ENCODE data around the gene MED13L. TPM values are rescaled to one million over a fixed set of nuclear protein-coding genes. Genes with fewer than 3 reads are reported as not detected.
A peak's percentile ranks its signal among the peaks of the same experiment; 100 is the strongest.
"Not testable (repeated sequence)": the region's sequence is repeated elsewhere in the genome, so short reads cannot be mapped to it uniquely, and the experiment has no call there.

MED13L gene
- total RNA-seq, 1 experiment from 2014 or later, result 20.1 TPM

DNA sequence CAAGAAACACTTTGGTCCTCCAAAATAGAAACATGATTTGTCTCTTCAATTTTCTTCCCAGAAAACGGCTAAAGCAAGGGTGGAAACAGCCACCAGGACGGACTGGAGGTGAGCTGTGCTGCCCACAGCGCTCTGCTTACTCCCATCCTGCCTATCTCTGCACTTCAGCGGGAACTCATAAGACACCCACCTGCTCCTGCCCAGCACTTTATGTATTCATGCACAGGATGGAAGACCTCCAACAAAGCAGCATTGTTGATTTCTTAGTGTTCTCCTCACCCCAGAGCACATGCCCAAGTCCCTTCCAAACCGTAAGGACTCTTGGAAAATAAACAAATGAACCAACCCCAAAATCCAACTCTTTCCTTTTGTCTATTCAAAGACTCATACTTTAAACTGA, 277.2 kb downstream of the MED13L start:
- in situ Hi-C loops (cut with HindIII; ENCODE audit: low pct_unique_long_range_greater_than_20kb, low sequenced_read_pairs), result no loop called here

DNA sequence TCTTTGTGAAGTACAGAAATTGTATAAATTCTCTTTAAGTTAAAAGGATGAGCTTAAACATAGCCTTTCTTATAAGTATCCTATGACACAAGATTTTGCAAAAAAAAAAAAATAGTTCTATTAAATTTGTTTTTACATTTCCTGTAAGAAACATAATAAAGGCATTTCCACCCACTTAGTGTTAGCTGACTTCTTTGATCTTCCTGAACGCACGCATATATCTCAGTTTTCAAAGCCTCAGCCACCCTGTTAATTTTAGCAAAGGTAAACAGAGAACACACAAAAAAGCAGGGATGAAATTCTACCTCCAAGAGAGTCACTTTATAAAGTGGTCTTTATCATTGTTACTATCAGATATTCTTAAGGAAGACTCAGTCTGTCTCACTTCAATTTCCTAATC, 277.9 kb downstream of the MED13L start:
- in situ Hi-C loops (cut with HindIII; ENCODE audit: low pct_unique_long_range_greater_than_20kb, low sequenced_read_pairs), result no loop called here
- no peak for DNase-seq (ENCODE audit: low read depth)

More for the DNA sequence above, 277.2 kb downstream of the MED13L start:
- no peak for DNase-seq (ENCODE audit: low read depth)

DNA sequence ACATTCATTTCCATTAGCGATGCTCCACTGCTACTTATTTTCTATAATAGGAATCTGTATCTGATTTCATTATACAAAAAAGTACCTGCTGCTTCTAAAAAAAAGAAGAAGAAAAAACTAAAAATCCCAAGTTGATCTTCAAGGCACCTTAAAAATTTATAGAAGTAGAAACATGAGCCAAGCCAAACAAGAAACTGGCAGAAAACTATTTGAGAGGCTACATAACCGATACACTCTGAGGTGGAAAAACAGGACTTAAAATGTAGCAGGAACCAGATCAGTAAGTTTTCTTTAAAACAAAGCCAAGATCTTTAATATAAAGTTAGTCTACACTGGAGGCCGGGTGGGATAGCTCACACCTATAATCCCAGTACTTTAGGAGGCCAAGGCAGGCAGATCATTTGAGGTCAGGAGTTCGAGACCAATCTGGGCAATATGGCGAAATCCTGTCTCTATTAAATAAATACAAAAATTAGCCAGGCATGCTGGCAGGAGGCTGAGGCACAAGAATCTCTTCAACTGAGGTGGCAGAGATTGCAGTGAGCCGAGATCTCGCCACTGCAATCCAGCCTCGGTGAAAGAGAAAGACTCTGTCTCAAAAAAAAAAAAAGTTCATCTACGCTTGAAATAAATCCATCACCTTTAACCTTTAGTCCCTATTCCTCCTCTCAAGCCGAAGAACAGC, 278.6 kb downstream of the MED13L start:
- DNase-seq (ENCODE audit: low read depth), result no peak
- in situ Hi-C loops (cut with HindIII; ENCODE audit: low pct_unique_long_range_greater_than_20kb, low sequenced_read_pairs), result no loop called here

DNA sequence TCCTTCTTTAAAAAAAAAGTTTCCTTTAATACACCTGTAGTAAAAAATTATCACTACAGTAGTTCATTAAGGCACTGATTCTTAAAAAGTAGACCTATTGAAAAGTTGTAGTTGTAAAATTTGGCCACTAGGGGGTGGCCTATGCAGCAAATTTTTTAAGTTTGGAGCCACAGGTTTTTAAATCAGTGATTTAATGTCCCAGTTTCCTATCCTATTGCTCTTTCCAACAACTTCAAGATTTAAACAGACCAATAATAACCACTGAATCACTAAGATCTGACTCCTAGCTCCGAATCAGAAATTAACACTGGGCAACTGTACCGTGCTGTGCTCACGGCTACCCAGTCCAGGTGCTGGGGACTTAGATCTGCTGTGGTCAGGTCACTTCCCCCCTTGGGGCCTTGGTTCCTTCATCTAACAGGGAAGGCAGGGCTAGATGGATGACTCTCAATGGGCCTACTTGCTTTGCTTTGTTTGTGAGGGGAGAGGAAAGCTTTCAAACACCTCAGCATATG, 279.3 kb downstream of the MED13L start:
- in situ Hi-C loops (cut with HindIII; ENCODE audit: low pct_unique_long_range_greater_than_20kb, low sequenced_read_pairs), result no loop called here
- DNase-seq (ENCODE audit: low read depth), result peak; percentile 22

DNA sequence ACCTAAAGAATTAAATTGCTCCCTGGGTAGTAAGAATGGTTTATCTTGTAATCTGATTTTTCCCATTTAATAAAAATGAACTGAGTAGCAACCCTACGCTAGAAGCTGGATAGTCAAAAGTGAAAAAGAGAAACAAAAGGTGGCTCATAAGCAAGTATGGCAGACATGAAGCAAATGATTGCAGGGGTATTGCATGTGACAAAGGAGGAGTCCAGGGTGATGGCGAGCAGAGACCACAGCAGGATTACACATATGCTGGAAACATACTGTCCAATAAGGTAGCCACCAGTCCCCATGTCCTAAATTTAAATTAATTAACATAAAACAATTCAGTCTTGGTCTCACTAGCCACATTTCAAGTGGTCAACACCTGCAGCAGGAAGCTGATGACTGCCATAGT, 283.8 kb downstream of the MED13L start:
- in situ Hi-C loops (cut with HindIII; ENCODE audit: low pct_unique_long_range_greater_than_20kb, low sequenced_read_pairs), result no loop called here
- no peak for DNase-seq (ENCODE audit: low read depth)

DNA sequence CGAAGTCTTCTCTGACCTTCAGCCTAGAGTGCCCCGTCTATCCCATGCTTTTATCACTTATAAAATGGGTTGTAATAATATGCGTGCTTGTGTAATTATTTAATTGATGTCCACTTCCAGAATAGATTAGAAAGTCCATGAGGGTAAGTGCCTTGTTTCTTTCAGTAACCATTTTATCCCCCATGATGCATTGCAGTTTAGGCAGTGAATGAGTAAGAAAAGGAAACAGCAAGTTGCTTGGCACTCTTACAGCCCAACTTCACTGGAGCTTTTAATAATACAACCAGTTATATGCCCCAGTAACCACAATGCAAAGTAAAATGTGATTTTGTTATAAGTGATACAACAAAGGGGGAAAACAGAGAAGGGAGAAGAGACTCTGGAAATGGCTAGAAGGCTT, 287.3 kb downstream of the MED13L start:
- no peak for DNase-seq (ENCODE audit: low read depth)
- in situ Hi-C loops (cut with HindIII; ENCODE audit: low pct_unique_long_range_greater_than_20kb, low sequenced_read_pairs), result no loop called here

DNA sequence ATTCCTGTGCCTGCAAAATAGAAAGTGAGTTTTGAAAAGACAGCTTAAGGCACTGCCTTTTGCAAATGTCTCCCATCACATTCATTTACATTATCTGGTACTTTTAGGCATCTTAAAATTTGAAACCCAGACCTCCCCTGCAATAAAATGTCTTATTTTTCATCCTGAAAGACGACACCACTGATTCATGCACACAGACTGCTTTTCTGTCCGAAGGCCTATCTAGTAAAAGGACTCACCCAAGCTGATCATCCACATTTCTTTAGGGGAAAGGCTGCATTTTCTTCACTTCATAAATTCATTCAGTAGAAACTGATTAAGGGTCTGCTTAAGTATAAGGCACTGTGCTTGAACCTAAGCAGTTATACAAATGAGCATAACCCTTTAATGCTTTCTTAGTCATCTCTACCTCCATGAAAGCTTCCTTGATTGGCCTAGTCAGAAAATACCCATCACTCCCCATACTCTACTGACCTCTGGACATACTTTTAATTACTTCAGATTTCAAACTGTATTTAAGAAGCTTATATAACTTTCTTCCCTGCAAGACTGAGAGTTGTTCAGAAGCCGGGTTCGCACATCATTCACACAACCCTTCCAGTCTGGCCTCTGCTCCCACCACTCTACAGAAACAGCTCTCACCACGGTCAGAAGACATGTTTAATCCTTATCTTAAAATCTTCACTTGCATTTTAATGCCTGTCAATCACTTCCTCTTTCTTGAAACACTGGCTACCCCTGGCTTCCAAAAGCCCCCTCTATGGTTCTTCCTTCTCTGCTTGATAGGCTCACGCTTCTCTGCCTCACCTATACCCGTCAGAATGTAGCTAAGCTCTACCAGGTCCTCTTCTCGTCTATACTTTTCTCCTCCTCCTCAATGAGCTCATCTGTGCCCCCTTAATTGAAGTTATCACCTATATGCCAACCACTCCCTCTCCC, 288.6 kb downstream of the MED13L start:
- DNase-seq (ENCODE audit: low read depth), result no peak
- in situ Hi-C loops (cut with HindIII; ENCODE audit: low pct_unique_long_range_greater_than_20kb, low sequenced_read_pairs), result no loop called here

DNA sequence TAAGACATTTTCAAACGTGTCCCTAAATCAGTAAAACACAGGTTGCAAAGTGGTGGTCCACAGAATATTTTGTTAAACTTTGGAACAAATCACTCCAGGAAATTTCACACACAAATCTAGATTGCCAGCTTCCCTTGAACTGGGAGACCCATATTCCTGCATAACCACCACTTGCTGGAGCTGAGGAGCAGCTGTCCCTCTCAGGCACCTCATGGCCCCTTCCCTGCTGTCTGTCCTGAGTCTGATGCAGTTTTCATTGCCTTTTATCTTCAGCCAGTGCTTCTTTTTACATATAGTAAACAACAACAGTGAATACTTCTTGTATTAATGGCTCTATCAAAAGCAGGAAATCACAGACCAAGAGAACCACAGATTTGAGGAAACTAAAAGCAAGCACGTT, 289.3 kb downstream of the MED13L start:
- in situ Hi-C loops (cut with HindIII; ENCODE audit: low pct_unique_long_range_greater_than_20kb, low sequenced_read_pairs), result no loop called here
- DNase-seq (ENCODE audit: low read depth), result no peak

DNA sequence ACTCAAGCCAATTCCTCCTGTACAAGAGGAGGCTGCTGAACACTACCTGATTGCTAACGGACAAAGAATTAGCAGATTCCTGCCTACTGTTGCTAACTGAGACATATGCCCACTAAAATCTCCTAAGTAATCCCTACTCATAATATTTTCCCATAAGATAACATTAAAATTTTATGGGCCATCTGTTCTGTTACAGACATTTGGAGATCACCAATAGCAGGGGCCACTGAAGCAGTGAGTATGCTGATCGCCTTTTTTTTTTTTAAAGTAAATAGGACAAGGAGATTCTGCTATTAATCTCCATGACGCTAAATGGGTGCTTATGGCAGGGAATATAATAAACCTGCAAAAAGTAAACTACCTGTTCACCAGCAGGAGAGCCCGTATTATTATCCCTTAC, 292.9 kb downstream of the MED13L start:
- in situ Hi-C loops (cut with HindIII; ENCODE audit: low pct_unique_long_range_greater_than_20kb, low sequenced_read_pairs), result no loop called here
- no peak for DNase-seq (ENCODE audit: low read depth)

DNA sequence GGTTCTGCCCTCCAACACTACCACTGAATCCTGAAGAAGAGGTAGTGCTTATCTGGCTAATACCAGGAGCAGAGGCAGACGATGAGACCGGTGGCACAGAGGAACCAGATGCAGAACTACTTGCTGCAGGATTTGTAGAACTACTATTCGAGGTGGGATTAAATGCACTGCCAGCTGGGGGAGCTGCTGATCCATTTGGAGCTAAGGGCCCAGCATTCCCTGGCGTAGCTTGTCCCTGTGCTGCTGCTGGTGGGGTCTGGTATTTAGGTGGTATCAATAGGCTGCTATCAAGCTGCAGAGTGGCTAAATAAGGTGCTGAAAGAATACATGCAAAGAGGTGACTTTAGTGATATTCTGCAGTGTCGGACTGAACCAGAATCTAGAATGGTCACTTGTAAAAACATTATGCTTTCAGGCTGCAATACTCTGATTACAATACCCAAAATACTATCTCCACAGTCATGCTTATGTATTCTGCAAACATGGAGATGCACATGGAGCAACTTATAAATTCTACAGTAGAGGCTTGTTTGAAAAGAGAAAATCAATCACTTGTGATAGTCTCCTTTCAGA, 294.2 kb downstream of the MED13L start:
- in situ Hi-C loops (cut with HindIII; ENCODE audit: low pct_unique_long_range_greater_than_20kb, low sequenced_read_pairs), result no loop called here
- no peak for DNase-seq (ENCODE audit: low read depth)

DNA sequence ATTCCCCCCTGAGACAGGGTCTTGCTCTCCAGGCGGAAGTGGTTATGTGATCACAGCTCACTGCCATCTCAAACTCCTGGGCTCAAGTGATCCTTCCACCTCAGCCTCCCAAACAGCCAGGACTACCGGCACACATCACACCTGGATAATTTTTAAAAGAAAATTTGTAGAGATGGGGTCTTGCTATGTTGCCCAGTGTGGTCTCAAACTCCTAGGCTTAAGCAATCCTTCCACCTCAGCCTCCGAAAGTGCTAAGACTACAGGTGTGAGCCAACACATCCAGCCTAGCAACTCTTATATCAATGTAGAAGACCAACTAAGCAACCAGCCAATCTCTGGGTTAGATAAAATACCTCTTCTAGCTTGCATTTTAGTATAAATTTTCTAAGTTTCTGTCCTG, 297.2 kb downstream of the MED13L start:
- DNase-seq (ENCODE audit: low read depth), result no peak
- in situ Hi-C loops (cut with HindIII; ENCODE audit: low pct_unique_long_range_greater_than_20kb, low sequenced_read_pairs), result no loop called here

DNA sequence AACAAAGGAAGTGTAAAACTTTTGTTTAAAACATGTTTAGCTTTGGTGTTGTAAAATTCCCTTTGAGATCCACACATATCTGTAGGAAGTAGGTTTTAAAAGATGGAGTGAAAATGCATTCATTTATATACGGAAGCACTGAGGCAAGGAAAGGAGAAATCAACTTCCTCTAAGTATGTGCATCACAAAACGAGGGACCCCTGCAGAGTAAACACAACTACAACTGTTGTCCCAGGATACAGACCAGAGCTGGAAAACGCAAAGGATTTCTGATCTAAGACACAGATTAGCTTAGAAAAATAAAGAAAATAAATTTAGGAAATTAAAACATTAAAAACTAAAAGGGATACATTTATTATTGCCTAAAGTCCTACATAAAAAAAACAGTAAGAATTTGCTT, 297.6 kb downstream of the MED13L start:
- in situ Hi-C loops (cut with HindIII; ENCODE audit: low pct_unique_long_range_greater_than_20kb, low sequenced_read_pairs), result no loop called here
- DNase-seq (ENCODE audit: low read depth), result no peak

DNA sequence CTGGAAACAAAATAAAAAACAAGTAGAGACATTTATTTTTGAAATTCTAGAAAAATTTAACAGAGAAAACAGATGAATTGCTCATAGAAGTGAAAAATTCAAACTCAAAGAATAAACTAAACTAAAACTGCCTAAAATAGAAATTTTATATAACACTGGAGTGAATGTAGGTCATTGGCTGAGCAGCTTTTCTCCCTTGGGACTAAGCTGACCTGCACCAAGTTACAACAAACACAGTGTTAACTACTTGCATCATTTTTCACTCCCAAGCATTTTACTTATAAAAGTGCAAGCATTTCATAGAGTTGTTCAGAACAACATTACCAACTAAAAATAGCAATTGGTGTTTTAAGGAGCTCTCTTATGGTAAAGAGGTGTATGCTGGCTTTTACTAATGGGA, 298.1 kb downstream of the MED13L start:
- no peak for DNase-seq (ENCODE audit: low read depth)
- in situ Hi-C loops (cut with HindIII; ENCODE audit: low pct_unique_long_range_greater_than_20kb, low sequenced_read_pairs), result no loop called here

DNA sequence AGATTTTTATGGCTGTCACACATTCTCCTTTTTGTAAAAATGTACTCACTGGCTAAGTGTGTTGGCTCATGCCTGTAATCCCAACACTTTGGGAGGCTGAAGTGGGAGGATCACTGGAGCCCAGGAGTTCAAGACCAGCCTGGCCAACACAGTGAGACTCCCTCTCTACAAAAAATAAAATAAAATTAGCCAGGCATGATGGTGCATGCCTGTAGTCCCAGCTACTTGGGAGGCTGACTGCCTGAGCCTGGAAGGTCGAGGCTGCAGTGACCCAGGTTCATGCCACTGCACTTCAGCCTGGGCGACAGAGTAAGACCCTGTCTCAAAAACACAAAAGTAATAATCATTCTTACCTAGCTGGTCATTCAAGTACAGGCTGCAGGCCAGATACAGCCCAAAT, 300.7 kb downstream of the MED13L start:
- DNase-seq (ENCODE audit: low read depth); in situ Hi-C loops (cut with HindIII; ENCODE audit: low pct_unique_long_range_greater_than_20kb, low sequenced_read_pairs): not testable (repeated sequence)

DNA sequence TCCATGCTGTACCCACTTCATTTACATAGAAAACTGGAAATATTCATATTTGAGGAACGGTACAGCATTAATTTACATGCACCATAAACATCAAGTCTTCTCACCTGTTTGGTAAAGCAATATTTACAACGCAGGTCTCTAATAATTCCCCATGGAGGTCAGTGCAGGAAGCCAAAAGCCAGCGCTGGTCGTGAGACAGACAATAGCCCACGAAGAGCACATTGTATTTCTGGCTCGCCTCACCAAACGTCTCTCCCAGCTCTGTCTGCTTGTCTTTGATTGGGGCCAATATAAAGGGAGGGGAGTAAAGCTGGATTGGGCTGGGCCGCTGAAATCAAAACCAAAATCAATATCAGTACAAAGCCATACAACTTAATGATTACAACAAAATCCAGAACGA, 302.1 kb downstream of the MED13L start:
- no peak for DNase-seq (ENCODE audit: low read depth)
- in situ Hi-C loops (cut with HindIII; ENCODE audit: low pct_unique_long_range_greater_than_20kb, low sequenced_read_pairs), result no loop called here

DNA sequence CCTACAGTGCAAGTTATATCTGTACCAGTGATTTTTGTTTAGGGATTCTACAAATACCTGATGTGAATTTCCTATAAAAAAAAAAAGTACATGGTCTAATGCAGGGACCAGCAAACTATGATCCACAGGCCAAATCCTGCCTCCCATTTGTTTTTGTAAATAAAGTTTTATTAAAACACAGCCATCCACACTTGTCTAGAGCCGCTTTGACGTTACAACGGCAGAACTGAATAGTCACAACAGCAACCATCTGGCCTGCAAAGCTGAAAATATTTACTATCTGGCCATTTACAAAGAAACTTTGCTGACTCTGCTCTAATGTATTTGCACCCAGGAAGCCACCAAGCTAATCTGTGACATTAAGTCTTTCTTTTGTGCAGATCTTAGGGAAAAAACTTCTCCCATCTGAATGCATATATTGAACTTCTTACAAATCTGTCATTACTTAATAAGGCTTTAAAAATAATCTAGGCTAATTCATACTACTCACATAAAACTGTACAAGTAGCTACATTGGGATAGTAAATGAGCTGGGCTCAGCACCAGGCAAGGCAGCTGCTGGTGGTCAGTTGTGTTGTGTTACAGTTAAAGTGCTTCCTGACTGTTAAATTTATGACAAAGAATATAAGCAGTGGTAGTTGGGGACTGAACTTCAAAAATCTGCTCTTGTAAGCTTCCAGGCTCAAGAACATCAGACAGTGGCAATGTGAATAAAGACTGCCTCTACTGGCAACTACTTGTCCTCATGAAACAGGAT, 303.3 kb downstream of the MED13L start:
- DNase-seq (ENCODE audit: low read depth), result no peak
- in situ Hi-C loops (cut with HindIII; ENCODE audit: low pct_unique_long_range_greater_than_20kb, low sequenced_read_pairs), result no loop called here

DNA sequence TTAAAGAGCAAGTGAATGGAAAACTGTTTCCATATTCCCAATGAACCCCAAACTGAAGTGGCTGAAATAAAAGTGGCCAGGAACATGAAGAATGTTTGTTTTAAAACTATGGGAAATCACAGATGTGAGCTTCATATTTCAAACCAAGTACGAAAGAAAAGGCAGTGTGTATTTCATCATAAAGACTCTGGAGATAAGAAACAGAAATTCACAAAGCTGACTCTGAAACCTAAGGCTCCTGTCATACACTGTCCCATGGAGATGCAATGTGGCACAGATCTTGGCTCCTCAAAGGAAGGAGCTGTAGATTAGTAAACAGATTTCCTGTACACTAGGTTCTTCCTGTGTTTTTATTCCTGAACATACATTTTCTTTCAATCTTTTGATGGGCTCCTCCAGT, 304.4 kb downstream of the MED13L start:
- in situ Hi-C loops (cut with HindIII; ENCODE audit: low pct_unique_long_range_greater_than_20kb, low sequenced_read_pairs), result no loop called here
- DNase-seq (ENCODE audit: low read depth), result no peak

DNA sequence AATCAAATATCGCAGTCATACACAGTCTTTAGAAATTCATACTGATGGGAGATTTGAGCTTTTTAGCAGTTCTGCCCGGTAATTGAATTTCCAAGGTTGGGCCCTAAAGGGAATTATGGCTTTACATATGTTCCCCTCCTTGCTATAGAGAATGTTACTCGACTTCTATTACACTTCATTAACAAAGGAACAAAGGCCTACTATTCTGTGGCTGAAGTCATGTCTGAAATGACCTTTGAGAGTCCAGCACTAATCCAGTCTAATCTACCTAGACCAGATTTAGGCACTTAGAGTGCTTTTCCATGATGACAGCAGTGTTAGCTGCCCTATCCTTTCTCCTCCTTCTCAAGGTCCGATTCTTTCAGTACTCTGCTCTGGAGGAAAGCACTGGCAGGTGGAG, 305.3 kb downstream of the MED13L start:
- DNase-seq (ENCODE audit: low read depth), result no peak
- in situ Hi-C loops (cut with HindIII; ENCODE audit: low pct_unique_long_range_greater_than_20kb, low sequenced_read_pairs), result no loop called here
